ENCODE data around the gene ZNF490.

The ZNF490 gene

DNA sequence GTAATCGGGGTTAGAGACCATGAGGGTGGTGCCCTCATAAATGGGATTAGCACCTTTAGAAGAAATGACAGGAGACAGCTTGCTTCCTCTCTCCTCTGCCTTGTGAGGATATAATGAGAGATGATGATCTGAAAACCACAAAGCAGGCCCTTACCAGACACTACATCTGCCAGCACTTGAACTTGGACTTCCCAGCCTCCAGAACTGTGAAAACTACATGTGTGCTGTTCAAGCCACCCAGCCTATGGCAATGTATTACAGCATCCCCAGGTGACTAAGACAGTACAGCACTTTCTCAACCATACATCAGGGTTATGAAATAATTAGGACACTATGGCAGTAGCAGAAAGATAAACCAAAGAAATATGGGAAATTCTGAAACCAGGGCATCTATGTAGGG is 66.8 kb downstream of the ZNF490 start:
- Histone ChIP-seq H3K27me3 (ENCODE audit: control insufficient read depth, insufficient read depth, low read length) (no peaks in the 10 kb centered on the region), H3K4me3 (ENCODE audit: low read depth, low read length) (no peak overlapping the region), H3K36me3 (ENCODE audit: control insufficient read depth, insufficient read depth, low read length) (peaks cover 39% of the 10 kb centered on the region), H3K4me1 (ENCODE audit: control insufficient read depth, insufficient read depth, low read length) (no peaks in the 10 kb centered on the region), H3K9ac (ENCODE audit: low read length) (no peak overlapping the region), H3K9me3 (ENCODE audit: control insufficient read depth, insufficient read depth, low read depth, low read length) (peaks cover 44% of the 10 kb centered on the region), H3K27ac (ENCODE audit: low read depth, low read length) (no peak overlapping the region)

Measured in HUES6 (cell line).